HG02678 (cell line): Measurements from ENCODE around the gene DAB1.

Experiments used
- ATAC-seq: cut with Tn5 transposase; IDR thresholded peaks from one replicate; pipeline ENCODE4 v1.9.1; 2021; ENCODE audit warnings: mild to moderate bottlenecking, moderate library complexity; ENCODE audit not compliant: unreplicated experiment

DAB1 gene

GRCh38 chr1:57041901-57042300 lies 382.0 kb downstream of the DAB1 start:
- no peak for ATAC-seq

GRCh38 chr1:57040811-57041210 lies 383.0 kb downstream of the DAB1 start:
- ATAC-seq: no peak

- ATAC-seq: no peak
Observed at GRCh38 chr1:57036641-57037579, 386.9 kb downstream of the DAB1 start.

DNA sequence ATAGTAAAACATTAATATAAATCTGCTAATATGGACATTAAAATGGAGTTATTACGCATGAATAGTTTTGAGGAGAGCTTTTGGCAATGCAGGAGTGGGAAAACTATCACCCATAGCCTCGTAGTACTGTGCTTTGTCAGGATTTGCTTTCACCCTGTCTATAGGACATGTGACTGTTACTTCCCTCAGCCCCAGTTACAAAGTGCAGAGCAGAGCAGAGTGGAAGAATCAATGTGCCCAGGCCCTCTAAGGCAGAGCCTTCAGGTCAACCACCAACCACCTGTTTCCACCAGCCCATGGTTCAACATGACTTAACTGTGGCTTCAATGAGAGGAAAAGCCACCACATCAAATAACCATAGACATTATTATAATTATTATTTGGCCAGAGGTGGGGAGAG lies 389.1 kb downstream of the DAB1 start:
- no peak for ATAC-seq

DNA sequence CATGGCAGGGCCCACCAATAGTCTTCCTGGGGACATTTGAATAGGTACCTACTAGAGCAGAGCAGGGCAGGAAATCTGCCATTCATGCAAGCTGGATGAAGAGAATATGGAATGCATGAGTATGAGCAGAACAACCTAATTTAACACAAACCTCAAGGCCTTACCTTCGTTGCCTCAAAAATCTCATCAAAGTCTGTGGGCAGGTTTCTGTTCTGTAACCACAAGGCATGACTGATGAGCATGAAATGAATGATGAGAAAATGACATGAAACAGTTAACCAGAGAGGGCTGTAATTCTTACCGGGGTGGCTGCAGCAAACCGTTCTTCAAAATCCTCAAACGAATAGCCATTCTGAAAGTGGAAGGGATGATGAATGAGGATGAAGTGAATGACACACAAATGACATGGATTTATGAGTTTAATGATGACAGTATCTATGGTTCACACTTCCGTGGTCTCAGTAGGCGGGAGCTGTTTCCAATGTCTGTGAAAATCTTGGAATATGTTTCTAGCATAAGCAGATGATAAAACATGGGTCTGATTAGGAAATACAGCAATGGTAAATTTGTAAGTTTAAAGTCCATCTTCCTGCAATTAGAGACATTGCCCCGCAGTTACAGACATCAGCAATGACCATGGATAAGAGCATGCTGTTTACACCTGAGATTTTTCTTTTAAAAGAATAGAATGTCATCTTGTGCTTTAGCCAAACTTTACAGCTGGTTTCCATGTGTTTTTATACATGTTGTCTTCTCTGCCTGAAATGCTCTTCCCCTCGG lies 390.4 kb downstream of the DAB1 start:
- ATAC-seq: no peak

DNA sequence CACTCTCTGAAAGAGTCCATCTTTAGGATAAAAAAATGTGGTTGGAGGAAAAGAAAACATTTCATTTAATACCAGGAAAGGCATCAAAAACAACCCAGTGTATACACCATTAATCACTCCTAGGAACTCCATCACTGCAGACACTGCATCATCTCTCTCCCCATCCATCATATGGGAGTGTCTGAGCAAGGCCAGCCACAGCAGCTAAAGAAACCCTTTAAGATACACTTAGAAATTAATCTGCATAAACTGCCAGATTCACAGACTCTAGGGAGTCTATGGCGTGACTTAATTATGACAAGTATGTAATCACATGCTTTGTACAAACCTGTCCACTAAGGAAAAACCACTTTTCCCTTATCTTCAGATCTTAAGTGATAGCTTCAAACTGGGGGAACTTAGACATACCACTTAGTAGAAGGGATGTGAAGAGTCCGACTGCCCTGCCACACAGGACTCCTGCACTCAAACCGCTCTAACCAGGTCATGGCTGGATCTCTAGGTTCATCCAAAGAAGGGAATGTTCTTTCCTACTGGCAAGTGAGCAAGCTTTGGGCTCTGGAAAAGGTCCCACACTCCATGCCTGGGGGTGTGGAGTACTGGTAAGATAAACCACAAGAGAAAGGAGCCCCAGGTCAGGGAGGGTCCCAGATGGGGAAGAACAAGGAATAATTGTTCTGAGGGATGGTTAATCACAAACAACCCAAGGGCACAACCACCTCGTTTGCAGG lies 397.1 kb downstream of the DAB1 start:
- no peak for ATAC-seq

DNA sequence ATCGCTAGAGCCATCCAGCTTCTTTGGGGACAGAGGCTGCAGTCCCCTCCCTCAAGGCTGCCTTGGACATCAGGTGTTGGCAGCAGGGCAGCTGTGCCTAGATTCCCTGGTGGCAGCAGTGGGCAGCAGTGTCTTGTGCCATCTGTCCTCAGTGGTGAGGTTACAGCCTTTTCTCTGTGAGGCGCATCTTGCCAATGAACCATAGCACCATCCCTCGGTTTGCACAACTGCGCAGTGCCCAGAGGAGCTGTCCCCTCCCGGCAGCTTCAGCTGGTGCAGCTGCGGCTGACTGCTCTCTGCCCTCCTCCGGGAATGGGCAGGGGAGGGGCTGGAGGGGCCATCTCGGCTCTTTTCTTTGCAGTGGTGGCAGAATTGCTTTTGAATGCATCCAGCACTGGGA lies 399.0 kb downstream of the DAB1 start:
- no peak for ATAC-seq

DNA sequence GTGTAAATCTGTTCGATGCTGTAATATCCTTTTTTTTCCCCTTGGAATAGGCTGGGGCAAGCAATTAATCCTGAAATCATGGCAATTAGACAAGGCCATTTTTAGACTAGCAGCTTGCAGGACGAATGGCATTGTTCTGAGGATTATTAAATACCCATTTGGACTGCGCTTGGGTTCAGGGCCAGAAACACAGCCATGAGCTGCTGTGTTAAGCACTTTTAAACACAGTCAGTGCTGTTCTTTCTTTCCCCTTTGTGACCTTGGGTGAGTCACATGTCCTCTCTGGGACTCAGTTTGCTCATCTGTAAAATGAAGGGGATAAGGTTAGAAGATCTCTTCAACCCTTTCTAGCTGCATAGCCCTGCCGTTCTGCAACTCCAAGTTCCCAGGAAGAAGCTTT lies 399.4 kb downstream of the DAB1 start:
- no peak for ATAC-seq

DNA sequence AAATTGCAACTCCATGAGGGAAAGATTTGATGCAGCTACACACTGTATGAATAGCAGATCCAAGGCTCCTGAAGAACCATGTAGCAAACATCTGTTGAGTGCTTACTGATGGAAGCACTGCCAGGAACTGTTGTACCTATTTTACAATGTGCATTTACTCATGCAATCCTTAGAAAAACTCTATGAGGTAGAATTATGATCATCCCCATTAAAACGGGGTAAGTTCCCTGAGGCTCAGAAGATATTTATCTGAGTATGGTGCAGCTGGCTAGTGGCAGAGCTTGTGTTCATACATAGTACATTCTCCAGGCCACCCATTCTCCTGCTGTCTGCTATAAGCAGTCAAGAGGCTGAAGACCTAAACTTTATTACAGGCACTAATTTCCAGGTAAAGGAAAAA lies 403.6 kb downstream of the DAB1 start:
- no peak for ATAC-seq

- no peak for ATAC-seq
Observed at GRCh38 chr1:57019236-57019839, 404.5 kb downstream of the DAB1 start.

GRCh38 chr1:57018119-57018518 lies 405.7 kb downstream of the DAB1 start:
- no peak for ATAC-seq

DNA sequence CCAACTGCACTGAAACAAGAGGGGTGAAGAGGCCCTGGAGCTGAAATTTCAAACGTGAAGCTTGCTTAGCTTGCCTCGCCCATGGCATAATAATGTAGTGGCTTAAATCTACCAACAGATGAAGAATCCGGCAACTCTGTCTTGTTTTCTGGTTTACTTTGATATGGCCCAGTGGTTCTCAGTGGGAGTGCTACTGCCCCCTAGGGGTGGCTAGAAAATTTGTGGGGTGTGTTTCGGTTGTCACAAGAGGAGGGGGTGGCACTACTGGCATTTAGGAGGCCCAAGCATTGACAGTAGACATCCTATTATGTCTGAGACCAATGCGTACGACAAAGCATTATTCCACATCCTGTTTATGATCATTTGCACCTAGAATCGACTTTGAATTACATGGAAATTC lies 406.1 kb downstream of the DAB1 start:
- no peak for ATAC-seq

DNA sequence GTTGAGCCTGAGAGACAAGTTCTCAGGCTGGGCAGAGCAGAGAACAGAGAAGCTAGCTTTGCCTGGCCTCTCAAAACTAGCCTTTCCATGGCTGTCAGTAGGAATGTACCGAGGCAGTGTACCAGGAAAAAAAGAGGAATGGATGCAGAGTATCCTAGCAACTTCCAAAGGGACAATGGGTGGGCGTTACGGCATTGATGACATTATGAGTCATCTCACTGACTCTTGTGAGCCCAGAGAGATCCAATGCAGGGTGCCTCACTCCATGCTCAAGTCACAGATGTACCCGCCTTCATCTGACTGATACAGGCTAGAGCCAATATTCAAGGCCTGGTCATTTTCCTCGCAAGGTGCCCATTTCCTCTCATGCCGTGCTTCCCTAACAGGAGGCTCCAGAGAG lies 406.7 kb downstream of the DAB1 start:
- no peak for ATAC-seq

GRCh38 chr1:57015071-57015470 lies 408.8 kb downstream of the DAB1 start:
- ATAC-seq: no peak

DNA sequence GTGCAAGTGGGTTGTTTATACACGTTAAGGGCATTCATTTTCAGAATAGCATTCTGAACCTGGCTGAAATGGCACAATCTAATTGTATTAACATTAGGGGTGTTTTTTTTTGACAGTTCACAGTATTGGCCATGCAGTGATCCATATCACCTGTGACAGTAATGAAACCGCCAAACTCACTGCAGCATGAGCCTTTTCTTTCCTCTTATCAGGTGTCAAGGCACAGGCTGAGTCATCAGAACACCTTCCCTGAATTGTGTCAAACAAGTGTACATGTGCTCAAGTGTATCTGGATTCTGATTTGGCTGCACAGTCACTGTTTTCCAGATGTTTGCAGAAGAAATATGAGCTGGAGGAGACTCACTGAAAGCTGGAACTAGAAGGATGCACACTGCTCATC lies 410.3 kb downstream of the DAB1 start:
- no peak for ATAC-seq

GRCh38 chr1:57012315-57012714 lies 411.5 kb downstream of the DAB1 start:
- no peak for ATAC-seq

GRCh38 chr1:57010511-57010910 lies 413.3 kb downstream of the DAB1 start:
- no peak for ATAC-seq

DNA sequence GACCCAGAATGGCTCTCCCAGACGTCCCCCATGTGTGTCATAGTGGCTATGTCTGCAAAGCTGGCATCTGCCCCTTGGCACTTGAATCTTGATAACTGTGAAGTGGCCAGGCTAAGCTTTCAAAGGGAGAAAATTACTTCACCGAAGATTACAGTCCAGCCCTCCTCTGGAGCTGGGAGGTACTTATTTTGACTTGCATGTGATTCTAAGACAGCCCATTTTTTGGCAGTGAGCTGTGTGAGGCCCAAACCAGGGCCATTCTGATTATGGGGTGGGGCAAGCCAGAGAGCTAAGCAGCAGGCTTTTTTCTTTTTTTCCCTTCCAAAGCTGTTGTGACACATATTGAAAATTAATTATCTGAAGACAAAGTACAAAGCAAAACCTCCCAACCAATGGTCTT lies 415.9 kb downstream of the DAB1 start:
- no peak for ATAC-seq

DNA sequence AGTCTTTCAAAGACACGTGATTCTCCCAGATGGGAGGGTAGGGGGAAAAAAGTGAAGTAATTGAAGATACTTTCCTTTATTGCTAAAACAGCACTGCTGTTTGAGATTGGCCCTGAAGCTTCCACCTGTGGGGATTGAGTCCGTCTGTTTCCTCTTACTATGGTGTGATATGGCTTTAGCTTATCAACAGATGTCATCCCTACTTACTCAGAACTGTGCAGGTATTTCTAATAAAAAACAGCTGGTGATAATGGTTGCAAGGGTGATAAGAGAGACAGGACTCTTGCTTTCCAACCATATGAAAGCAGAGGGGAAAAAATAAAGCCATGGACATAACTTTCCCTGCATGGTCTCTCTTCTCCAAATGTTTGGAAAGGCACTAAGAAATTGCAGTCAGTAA lies 416.4 kb downstream of the DAB1 start:
- ATAC-seq: no peak

DNA sequence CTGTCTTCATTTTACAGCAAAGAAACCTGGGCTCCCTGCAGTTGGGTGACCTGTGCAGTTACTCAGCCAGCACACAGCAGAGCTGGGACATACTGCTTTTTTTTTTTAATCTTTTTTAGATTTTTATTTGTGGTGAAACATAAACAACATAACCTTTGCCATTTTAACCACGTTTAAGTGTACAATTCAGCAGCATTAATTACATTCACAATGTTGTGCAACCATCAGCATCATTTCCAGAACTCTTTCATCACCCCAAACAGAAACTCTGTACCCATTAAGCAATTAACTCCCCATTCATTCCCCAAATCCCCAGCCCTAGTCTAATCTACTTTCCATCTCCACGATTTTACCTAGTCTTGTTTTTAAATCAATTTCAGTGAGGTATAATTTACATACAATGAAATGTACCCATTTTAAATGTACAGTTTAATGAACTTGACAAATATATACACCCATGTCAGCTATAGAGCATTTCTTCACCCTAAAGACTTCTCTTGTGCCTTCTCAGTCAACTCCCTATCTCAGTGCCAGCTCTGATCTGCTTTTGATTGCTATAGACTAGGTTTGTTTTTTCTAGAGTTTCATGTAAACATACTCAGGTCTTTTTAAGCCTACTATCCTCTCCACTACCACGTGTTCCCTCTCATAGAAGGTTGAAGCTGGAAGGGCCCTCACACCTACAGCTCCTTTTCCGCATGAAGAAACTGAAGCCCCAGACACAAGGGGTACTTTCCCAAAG lies 420.3 kb downstream of the DAB1 start:
- no peak for ATAC-seq
